Hepatocyte (in vitro differentiated cells): ENCODE measurements around the gene SF3B6. TPM values are rescaled to one million over a fixed set of nuclear protein-coding genes. Genes with fewer than 3 reads are reported as not detected.

Experiments used
- DNase-seq: peaks from one replicate; pipeline ENCODE4 v3.0.0-alpha.2; 2016; ENCODE audit warnings: low spot score
- H2AFZ ChIP-seq: fragments of 200-600 bp; sonication (generic); 2 replicates; pipeline ENCODE4 v1.6.0; 2016; ENCODE audit warnings: antibody characterized with exemption, mild to moderate bottlenecking
- H3K27ac ChIP-seq: fragments of 200-600 bp; sonication (generic); 2 replicates; pipeline ENCODE4 v1.5.1; 2016; ENCODE audit warnings: mild to moderate bottlenecking
- H3K27me3 ChIP-seq: fragments of 200-600 bp; sonication (generic); 2 replicates; pipeline ENCODE4 v1.6.1; 2016
- H3K36me3 ChIP-seq: fragments of 200-600 bp; sonication (generic); replicated peaks from 2 replicates; pipeline ENCODE4 v1.5.1; 2016; ENCODE audit warnings: low read depth; ENCODE audit not compliant: insufficient read depth
- H3K4me1 ChIP-seq: fragments of 200-600 bp; sonication (generic); 2 replicates; pipeline ENCODE4 v1.5.1; 2016; ENCODE audit warnings: mild to moderate bottlenecking, moderate library complexity; ENCODE audit not compliant: insufficient read depth
- H3K4me2 ChIP-seq: fragments of 200-600 bp; sonication (generic); 2 replicates; pipeline ENCODE4 v1.6.0; 2016
- H3K4me3 ChIP-seq: fragments of 200-600 bp; sonication (generic); 2 replicates; pipeline ENCODE4 v1.5.1; 2016; ENCODE audit warnings: mild to moderate bottlenecking
- H3K79me2 ChIP-seq: fragments of 200-600 bp; sonication (generic); 2 replicates; pipeline ENCODE4 v1.6.0; 2017; ENCODE audit warnings: mild to moderate bottlenecking
- H3K9me2 ChIP-seq: fragments of 200-600 bp; sonication (generic); replicated peaks from 2 replicates; pipeline ENCODE4 v1.6.0; 2017; ENCODE audit warnings: mild to moderate bottlenecking; ENCODE audit not compliant: insufficient read depth
- H3K9me3 ChIP-seq: fragments of 200-600 bp; sonication (generic); 2 replicates; pipeline ENCODE4 v1.5.1; 2016; ENCODE audit warnings: low read depth, mild to moderate bottlenecking
- H4K20me1 ChIP-seq: fragments of 200-600 bp; sonication (generic); 2 replicates; pipeline ENCODE4 v1.6.0; 2016; ENCODE audit warnings: mild to moderate bottlenecking; ENCODE audit not compliant: insufficient read depth, poor library complexity, severe bottlenecking
- EZH2 ChIP-seq: fragments of 200-600 bp; sonication (generic); IDR thresholded peaks from 2 replicates; pipeline ENCODE4 v1.6.1; 2016; ENCODE audit warnings: antibody characterized with exemption, mild to moderate bottlenecking, borderline replicate concordance
- EZH2phosphoT487 ChIP-seq: fragments of 200-600 bp; sonication (generic); IDR thresholded peaks from one replicate; pipeline ENCODE4 v1.6.1; 2018; ENCODE audit warnings: antibody characterized with exemption, mild to moderate bottlenecking, low read depth, moderate library complexity; ENCODE audit not compliant: unreplicated experiment, severe bottlenecking
- WGBS: methylation state at CpG from one replicate; pipeline ENCODE4 v1.1.6; 2016; ENCODE audit warnings: low lambda C conversion rate; ENCODE audit errors: missing lambda C conversion rate; 5-methylcytosine and 5-hydroxymethylcytosine counted together
- polyA plus RNA-seq: library from polyadenylated mRNA; unstranded; fragments of >200 nt; fragmentation: Nextera tagmentation; extraction: Ambion mirVana; gene quantifications from 2 replicates; pipeline ENCODE4 v1.2.1, GENCODE V29; 2016
- total RNA-seq: library from RNA; depleted of rRNA; stranded (reverse); fragments of >200 nt; gene quantifications from 2 replicates; pipeline ENCODE4 v1.2.3, GENCODE V29; 2014
- TF ChIP-seq, protein P1 (sequence below): fragments of 200-600 bp; sonication (generic); IDR thresholded peaks from 2 replicates; pipeline ENCODE4 v1.5.1; 2016; ENCODE audit warnings: antibody characterized with exemption, mild to moderate bottlenecking; ENCODE audit not compliant: poor library complexity

SF3B6 gene
- total and polyA plus RNA-seq, 2 experiments from 2014 or later: 158 to 174 TPM

DNA sequence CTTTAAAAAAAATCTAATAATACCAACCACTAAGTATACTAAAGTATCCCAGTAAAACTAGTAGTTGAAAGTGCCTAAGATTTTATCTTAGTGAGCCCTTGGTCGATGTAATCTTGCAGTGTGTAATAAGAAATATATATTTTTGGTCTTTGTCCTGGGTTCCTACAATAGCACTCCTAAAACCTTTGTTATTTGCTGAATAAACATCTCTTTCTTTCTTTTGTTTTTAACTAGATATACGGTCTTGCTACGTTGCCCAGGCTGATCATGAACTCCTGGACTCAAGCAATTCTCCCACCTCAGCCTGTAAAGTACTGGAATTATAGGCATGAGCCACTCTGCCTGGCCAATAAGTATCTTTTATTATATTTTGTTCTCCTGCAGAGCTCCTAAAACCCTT, 10.9 kb upstream of the SF3B6 start:
- Histone ChIP-seq H3K36me3 (no peaks in the 10 kb centered on the region), H3K9me3 (no peaks in the 10 kb centered on the region), H3K27ac (no peak overlapping the region), H3K4me2 (no peak overlapping the region), H3K79me2 (peaks cover 11% of the 10 kb centered on the region), H3K4me3 (no peak overlapping the region), H3K9me2 (no peaks in the 10 kb centered on the region), H2AFZ (no peak overlapping the region), H3K4me1 (peaks cover 10% of the 10 kb centered on the region), H3K27me3 (no peaks in the 10 kb centered on the region), H4K20me1 (no peaks in the 10 kb centered on the region)
- 74% methylated on average over 3 of the region's 3 CpGs for WGBS
- no peak for DNase-seq
- TF ChIP-seq EZH2 (no peak), EZH2phosphoT487 (no peak)
- TF ChIP-seq, protein P1, sequence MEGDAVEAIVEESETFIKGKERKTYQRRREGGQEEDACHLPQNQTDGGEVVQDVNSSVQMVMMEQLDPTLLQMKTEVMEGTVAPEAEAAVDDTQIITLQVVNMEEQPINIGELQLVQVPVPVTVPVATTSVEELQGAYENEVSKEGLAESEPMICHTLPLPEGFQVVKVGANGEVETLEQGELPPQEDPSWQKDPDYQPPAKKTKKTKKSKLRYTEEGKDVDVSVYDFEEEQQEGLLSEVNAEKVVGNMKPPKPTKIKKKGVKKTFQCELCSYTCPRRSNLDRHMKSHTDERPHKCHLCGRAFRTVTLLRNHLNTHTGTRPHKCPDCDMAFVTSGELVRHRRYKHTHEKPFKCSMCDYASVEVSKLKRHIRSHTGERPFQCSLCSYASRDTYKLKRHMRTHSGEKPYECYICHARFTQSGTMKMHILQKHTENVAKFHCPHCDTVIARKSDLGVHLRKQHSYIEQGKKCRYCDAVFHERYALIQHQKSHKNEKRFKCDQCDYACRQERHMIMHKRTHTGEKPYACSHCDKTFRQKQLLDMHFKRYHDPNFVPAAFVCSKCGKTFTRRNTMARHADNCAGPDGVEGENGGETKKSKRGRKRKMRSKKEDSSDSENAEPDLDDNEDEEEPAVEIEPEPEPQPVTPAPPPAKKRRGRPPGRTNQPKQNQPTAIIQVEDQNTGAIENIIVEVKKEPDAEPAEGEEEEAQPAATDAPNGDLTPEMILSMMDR: no peak

DNA sequence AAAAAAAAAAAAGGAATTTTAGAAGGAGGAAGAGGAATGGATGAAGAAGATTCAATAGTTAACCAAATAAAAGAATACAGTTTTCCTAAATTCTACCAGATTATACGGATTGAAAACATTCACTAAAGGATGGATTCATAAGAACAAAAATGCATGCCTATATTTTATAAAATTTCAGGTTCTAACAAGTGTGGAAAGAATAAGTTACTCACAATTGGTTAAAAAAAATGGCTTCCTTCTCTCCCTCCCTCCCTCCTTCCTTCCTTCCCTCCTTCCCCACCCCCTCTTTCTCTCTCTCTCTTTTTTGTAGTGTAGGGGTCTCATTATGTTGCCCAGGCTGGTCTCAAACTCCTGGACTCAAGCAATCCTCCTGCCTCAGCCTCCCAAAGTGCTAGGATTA, 10.1 kb upstream of the SF3B6 start:
- no peak for DNase-seq
- Histone ChIP-seq H3K4me1 (peaks cover 10% of the 10 kb centered on the region), H3K79me2 (peaks cover 11% of the 10 kb centered on the region), H3K4me3 (no peak overlapping the region), H2AFZ (no peak overlapping the region), H3K4me2 (no peak overlapping the region), H4K20me1 (no peaks in the 10 kb centered on the region), H3K9me2 (no peaks in the 10 kb centered on the region), H3K9me3 (no peaks in the 10 kb centered on the region), H3K36me3 (no peaks in the 10 kb centered on the region), H3K27ac (no peak overlapping the region), H3K27me3 (no peaks in the 10 kb centered on the region)
- TF ChIP-seq EZH2phosphoT487: no peak
- TF ChIP-seq, protein P1: no peak
- TF ChIP-seq EZH2: no peak
- 100% methylated on average over 1 of the region's 1 CpG for WGBS

DNA sequence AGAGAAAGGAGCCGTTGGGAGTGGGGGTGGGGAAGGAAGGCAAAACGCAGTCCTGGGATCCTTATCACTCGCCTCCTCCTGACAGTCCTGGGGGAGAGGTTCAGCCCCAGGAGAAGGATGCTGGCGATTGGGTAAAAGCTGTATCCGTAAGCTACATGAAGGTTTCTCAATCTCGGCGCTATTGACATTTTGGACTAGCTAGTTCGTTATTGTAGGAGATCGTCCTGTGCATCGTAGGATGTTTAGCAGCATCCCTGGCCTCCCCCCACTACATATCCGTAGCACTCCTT, 9.0 kb upstream of the SF3B6 start:
- Histone ChIP-seq H3K4me1 (peaks cover 10% of the 10 kb centered on the region), H3K9me3 (no peaks in the 10 kb centered on the region), H4K20me1 (no peaks in the 10 kb centered on the region), H3K79me2 (peaks cover 11% of the 10 kb centered on the region), H3K9me2 (no peaks in the 10 kb centered on the region), H3K27me3 (no peaks in the 10 kb centered on the region), H3K27ac (peak overlapping the region; percentile 96), H3K36me3 (no peaks in the 10 kb centered on the region), H2AFZ (peak overlapping the region; percentile 74), H3K4me2 (peak overlapping the region; percentile 80), H3K4me3 (peak overlapping the region; percentile 52)
- 14% methylated on average over 11 of the region's 11 CpGs for WGBS
- TF ChIP-seq EZH2: no peak
- TF ChIP-seq, protein P1: no peak
- DNase-seq: no peak
